GM12891 (cell line): ENCODE data around the gene KNDC1.

ENCODE experiments used
- POLR2A ChIP-seq: IDR thresholded peaks from 2 replicates; pipeline ENCODE4 v1.6.1; 2011; ENCODE audit warnings: low read depth, low read length, control low read depth
- POLR2AphosphoS5 ChIP-seq: IDR thresholded peaks from 2 replicates; pipeline ENCODE4 v1.6.1; 2011; ENCODE audit warnings: low read depth, low read length, control low read depth
- TAF1 ChIP-seq: IDR thresholded peaks from 2 replicates; pipeline ENCODE4 v1.6.1; 2011; ENCODE audit warnings: low read depth, low read length, control low read depth

- TF ChIP-seq POLR2A (no peak), POLR2AphosphoS5 (no peak), TAF1 (no peak)
These were observed 8.5 kb upstream of the KNDC1 start for GRCh38 chr10:133151543-133151972.
